ENCODE measurements around the gene DCDC1.

The DCDC1 gene

GRCh38 chr11:31001427-31001826 lies 368.1 kb downstream of the DCDC1 start:
- no peak overlapping the region for H3K4me3 ChIP-seq (ENCODE audit: low read depth, low read length)
- DNase-seq (ENCODE audit: low read depth): no peak
- no peak for TF ChIP-seq CTCF (conservative IDR thresholded peaks at IDR 0.05; ENCODE audit: low read depth, low read length)

- TF ChIP-seq CTCF (conservative IDR thresholded peaks at IDR 0.05; ENCODE audit: low read depth, low read length): no peak
- no peak for DNase-seq (ENCODE audit: low read depth)
- no peak overlapping the region for H3K4me3 ChIP-seq (ENCODE audit: low read depth, low read length)
Observed at GRCh38 chr11:31000381-31000780, 369.2 kb downstream of the DCDC1 start.

- peak; percentile 3 for DNase-seq (ENCODE audit: low read depth)
- H3K4me3 ChIP-seq (ENCODE audit: low read depth, low read length): no peak overlapping the region
- TF ChIP-seq CTCF (conservative IDR thresholded peaks at IDR 0.05; ENCODE audit: low read depth, low read length): no peak
Observed at GRCh38 chr11:30992513-30992849, 377.1 kb downstream of the DCDC1 start.

GRCh38 chr11:30991802-30992512 lies 377.6 kb downstream of the DCDC1 start:
- no peak for DNase-seq (ENCODE audit: low read depth)
- H3K4me3 ChIP-seq (ENCODE audit: low read depth, low read length): no peak overlapping the region
- TF ChIP-seq CTCF (conservative IDR thresholded peaks at IDR 0.05; ENCODE audit: low read depth, low read length): no peak

GRCh38 chr11:30991376-30991775 lies 378.2 kb downstream of the DCDC1 start:
- TF ChIP-seq CTCF (conservative IDR thresholded peaks at IDR 0.05; ENCODE audit: low read depth, low read length): no peak
- no peak overlapping the region for H3K4me3 ChIP-seq (ENCODE audit: low read depth, low read length)
- DNase-seq (ENCODE audit: low read depth): no peak

- no peak overlapping the region for H3K4me3 ChIP-seq (ENCODE audit: low read depth, low read length)
- no peak for TF ChIP-seq CTCF (conservative IDR thresholded peaks at IDR 0.05; ENCODE audit: low read depth, low read length)
- no peak for DNase-seq (ENCODE audit: low read depth)
Observed at GRCh38 chr11:30990625-30991296, 378.8 kb downstream of the DCDC1 start.

- no peak for TF ChIP-seq CTCF (conservative IDR thresholded peaks at IDR 0.05; ENCODE audit: low read depth, low read length)
- no peak for DNase-seq (ENCODE audit: low read depth)
- H3K4me3 ChIP-seq (ENCODE audit: low read depth, low read length): no peak overlapping the region
Observed at GRCh38 chr11:30987819-30988218, 381.7 kb downstream of the DCDC1 start.

Data from choroid plexus epithelial cell (primary cell).